DND-41 (cell line): ENCODE results near the gene YTHDC2.

ENCODE experiments used
- EZH2 ChIP-seq: IDR thresholded peaks from 3 replicates; pipeline ENCODE4 v1.6.1; 2012; ENCODE audit warnings: borderline replicate concordance, low read depth, mild to moderate bottlenecking, moderate library complexity, low read length, inconsistent platforms; ENCODE audit not compliant: severe bottlenecking
- TF ChIP-seq, protein P1 (sequence below): IDR thresholded peaks from 2 replicates; pipeline ENCODE4 v1.5.1; 2012; ENCODE audit warnings: borderline replicate concordance, low read length, moderate library complexity, mild to moderate bottlenecking; ENCODE audit not compliant: poor library complexity, severe bottlenecking; ENCODE audit errors: extremely low read depth

DNA sequence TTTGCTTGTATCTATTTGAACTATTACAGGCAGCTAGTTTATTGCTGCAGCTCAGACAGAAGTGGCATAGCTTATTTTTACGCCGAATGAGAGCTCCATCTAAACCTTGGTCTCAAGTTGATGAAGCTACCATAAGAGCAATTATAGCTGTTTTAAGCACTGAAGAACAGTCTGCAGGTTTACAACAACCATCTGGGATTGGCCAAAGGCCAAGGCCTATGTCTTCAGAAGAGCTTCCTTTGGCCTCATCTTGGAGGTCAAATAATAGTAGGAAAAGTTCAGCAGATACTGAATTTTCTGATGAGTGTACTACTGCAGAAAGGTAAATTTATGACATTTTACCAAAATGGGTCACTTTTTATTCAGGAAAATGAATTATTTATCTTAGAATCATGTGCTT lies 67.9 kb downstream of the YTHDC2 start:
- TF ChIP-seq, protein P1, sequence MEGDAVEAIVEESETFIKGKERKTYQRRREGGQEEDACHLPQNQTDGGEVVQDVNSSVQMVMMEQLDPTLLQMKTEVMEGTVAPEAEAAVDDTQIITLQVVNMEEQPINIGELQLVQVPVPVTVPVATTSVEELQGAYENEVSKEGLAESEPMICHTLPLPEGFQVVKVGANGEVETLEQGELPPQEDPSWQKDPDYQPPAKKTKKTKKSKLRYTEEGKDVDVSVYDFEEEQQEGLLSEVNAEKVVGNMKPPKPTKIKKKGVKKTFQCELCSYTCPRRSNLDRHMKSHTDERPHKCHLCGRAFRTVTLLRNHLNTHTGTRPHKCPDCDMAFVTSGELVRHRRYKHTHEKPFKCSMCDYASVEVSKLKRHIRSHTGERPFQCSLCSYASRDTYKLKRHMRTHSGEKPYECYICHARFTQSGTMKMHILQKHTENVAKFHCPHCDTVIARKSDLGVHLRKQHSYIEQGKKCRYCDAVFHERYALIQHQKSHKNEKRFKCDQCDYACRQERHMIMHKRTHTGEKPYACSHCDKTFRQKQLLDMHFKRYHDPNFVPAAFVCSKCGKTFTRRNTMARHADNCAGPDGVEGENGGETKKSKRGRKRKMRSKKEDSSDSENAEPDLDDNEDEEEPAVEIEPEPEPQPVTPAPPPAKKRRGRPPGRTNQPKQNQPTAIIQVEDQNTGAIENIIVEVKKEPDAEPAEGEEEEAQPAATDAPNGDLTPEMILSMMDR: no peak
- no peak for TF ChIP-seq EZH2
